HG02870 (cell line): Measurements from ENCODE around the gene USP17L5.
"Not testable (repeated sequence)": the region's sequence is repeated elsewhere in the genome, so short reads cannot be mapped to it uniquely, and the experiment has no call there.

ENCODE experiments used
- ATAC-seq: cut with Tn5 transposase; IDR thresholded peaks from one replicate; pipeline ENCODE4 v1.9.1; 2021; ENCODE audit warnings: mild to moderate bottlenecking, moderate library complexity; ENCODE audit not compliant: unreplicated experiment

USP17L5 gene, protein sequence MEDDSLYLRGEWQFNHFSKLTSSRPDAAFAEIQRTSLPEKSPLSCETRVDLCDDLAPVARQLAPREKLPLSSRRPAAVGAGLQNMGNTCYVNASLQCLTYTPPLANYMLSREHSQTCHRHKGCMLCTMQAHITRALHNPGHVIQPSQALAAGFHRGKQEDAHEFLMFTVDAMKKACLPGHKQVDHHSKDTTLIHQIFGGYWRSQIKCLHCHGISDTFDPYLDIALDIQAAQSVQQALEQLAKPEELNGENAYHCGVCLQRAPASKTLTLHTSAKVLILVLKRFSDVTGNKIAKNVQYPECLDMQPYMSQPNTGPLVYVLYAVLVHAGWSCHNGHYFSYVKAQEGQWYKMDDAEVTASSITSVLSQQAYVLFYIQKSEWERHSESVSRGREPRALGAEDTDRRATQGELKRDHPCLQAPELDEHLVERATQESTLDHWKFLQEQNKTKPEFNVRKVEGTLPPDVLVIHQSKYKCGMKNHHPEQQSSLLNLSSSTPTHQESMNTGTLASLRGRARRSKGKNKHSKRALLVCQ

DNA sequence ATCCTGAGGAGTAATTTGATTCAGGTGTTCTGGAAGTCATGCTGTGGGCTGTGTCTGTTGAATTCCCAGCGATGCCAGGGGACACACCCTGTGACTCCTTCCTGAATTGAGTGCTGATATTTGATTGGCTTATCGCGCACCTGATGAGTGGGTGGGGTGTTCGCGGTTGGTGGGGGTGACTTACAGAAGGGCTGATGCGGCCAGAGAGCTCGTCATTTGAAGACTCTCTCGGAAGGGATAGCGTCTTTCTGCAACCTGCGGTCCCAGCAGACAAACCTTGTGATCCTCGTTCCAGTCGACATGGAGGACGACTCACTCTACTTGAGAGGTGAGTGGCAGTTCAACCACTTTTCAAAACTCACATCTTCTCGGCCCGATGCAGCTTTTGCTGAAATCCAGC, at the start of gene USP17L5:
Gene USP17L5 (plus strand): TSS at position 301 of the 400 bp plus-strand sequence. CDS start 0 bp downstream, at position 301.
- not testable (repeated sequence) for ATAC-seq

DNA sequence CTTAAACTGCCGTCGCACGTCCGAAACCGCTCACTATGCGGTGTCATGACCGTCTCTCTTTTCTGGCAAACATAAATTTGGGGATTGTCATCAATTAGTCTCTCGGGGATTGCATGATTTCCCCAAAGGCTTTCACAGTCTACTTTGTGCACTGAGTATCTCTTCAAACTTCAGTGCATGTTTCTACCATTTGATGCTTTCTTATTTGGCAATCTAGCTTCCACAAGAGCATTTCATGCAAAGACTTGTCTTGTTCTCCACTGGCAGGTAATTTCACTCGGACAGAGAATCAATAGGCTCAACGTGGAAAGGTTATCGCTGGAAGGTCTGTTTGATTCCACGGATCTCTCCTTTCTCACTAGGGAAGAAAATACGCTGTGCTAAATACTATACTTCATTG, 15.0 kb upstream of the USP17L5 start:
- not testable (repeated sequence) for ATAC-seq

DNA sequence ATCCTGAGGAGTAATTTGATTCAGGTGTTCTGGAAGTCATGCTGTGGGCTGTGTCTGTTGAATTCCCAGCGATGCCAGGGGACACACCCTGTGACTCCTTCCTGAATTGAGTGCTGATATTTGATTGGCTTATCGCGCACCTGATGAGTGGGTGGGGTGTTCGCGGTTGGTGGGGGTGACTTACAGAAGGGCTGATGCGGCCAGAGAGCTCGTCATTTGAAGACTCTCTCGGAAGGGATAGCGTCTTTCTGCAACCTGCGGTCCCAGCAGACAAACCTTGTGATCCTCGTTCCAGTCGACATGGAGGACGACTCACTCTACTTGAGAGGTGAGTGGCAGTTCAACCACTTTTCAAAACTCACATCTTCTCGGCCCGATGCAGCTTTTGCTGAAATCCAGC, 14.3 kb upstream of the USP17L5 start, which contains the start of gene USP17L24:
Gene USP17L24 (plus strand): TSS at position 301 of the 400 bp plus-strand sequence. CDS start 0 bp downstream, at position 301.
- not testable (repeated sequence) for ATAC-seq

DNA sequence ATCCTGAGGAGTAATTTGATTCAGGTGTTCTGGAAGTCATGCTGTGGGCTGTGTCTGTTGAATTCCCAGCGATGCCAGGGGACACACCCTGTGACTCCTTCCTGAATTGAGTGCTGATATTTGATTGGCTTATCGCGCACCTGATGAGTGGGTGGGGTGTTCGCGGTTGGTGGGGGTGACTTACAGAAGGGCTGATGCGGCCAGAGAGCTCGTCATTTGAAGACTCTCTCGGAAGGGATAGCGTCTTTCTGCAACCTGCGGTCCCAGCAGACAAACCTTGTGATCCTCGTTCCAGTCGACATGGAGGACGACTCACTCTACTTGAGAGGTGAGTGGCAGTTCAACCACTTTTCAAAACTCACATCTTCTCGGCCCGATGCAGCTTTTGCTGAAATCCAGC, 9.6 kb upstream of the USP17L5 start, which contains the start of gene USP17L25:
Gene USP17L25 (plus strand): TSS at position 301 of the 400 bp plus-strand sequence. CDS start 0 bp downstream, at position 301.
- not testable (repeated sequence) for ATAC-seq

DNA sequence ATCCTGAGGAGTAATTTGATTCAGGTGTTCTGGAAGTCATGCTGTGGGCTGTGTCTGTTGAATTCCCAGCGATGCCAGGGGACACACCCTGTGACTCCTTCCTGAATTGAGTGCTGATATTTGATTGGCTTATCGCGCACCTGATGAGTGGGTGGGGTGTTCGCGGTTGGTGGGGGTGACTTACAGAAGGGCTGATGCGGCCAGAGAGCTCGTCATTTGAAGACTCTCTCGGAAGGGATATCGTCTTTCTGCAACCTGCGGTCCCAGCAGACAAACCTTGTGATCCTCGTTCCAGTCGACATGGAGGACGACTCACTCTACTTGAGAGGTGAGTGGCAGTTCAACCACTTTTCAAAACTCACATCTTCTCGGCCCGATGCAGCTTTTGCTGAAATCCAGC, 4.8 kb upstream of the USP17L5 start, which contains the start of gene USP17L26:
Gene USP17L26 (plus strand): TSS at position 301 of the 400 bp plus-strand sequence. CDS start 0 bp downstream, at position 301.
- ATAC-seq = not testable (repeated sequence)

DNA sequence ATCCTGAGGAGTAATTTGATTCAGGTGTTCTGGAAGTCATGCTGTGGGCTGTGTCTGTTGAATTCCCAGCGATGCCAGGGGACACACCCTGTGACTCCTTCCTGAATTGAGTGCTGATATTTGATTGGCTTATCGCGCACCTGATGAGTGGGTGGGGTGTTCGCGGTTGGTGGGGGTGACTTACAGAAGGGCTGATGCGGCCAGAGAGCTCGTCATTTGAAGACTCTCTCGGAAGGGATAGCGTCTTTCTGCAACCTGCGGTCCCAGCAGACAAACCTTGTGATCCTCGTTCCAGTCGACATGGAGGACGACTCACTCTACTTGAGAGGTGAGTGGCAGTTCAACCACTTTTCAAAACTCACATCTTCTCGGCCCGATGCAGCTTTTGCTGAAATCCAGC, 4.6 kb downstream of the USP17L5 start, which contains the start of gene USP17L27:
Gene USP17L27 (plus strand): TSS at position 301 of the 400 bp plus-strand sequence. CDS start 0 bp downstream, at position 301.
- not testable (repeated sequence) for ATAC-seq

DNA sequence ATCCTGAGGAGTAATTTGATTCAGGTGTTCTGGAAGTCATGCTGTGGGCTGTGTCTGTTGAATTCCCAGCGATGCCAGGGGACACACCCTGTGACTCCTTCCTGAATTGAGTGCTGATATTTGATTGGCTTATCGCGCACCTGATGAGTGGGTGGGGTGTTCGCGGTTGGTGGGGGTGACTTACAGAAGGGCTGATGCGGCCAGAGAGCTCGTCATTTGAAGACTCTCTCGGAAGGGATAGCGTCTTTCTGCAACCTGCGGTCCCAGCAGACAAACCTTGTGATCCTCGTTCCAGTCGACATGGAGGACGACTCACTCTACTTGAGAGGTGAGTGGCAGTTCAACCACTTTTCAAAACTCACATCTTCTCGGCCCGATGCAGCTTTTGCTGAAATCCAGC, 9.4 kb downstream of the USP17L5 start, which contains the start of gene USP17L28:
Gene USP17L28 (plus strand): TSS at position 301 of the 400 bp plus-strand sequence. CDS start 0 bp downstream, at position 301.
- not testable (repeated sequence) for ATAC-seq

DNA sequence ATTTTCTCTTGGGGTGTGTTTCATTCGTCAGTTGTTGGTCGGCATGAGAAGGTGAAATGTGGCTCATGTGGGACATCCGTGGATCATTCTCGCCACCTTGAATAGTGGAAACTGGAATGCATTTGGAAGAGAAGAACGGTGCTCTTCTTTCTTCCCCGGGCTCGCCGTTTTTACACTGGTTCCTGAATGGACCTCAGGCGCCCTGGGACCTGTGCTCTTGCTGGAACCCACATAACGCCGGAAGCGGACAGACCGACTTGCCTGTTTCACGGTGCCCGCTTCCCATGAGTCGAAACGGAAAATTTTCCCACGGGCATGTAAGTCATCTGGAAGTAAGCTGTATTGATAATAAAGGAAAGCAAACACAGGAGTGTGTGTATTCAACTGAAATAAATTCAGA, 11.7 kb downstream of the USP17L5 start:
- ATAC-seq = not testable (repeated sequence)

DNA sequence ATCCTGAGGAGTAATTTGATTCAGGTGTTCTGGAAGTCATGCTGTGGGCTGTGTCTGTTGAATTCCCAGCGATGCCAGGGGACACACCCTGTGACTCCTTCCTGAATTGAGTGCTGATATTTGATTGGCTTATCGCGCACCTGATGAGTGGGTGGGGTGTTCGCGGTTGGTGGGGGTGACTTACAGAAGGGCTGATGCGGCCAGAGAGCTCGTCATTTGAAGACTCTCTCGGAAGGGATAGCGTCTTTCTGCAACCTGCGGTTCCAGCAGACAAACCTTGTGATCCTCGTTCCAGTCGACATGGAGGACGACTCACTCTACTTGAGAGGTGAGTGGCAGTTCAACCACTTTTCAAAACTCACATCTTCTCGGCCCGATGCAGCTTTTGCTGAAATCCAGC, 14.1 kb downstream of the USP17L5 start, which contains the start of gene USP17L29:
Gene USP17L29 (plus strand): TSS at position 301 of the 400 bp plus-strand sequence. CDS start 0 bp downstream, at position 301.
- not testable (repeated sequence) for ATAC-seq

DNA sequence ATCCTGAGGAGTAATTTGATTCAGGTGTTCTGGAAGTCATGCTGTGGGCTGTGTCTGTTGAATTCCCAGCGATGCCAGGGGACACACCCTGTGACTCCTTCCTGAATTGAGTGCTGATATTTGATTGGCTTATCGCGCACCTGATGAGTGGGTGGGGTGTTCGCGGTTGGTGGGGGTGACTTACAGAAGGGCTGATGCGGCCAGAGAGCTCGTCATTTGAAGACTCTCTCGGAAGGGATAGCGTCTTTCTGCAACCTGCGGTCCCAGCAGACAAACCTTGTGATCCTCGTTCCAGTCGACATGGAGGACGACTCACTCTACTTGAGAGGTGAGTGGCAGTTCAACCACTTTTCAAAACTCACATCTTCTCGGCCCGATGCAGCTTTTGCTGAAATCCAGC, 23.6 kb downstream of the USP17L5 start, which contains the start of gene USP17L30:
Gene USP17L30 (plus strand): TSS at position 301 of the 400 bp plus-strand sequence. CDS start 0 bp downstream, at position 301.
- not testable (repeated sequence) for ATAC-seq

DNA sequence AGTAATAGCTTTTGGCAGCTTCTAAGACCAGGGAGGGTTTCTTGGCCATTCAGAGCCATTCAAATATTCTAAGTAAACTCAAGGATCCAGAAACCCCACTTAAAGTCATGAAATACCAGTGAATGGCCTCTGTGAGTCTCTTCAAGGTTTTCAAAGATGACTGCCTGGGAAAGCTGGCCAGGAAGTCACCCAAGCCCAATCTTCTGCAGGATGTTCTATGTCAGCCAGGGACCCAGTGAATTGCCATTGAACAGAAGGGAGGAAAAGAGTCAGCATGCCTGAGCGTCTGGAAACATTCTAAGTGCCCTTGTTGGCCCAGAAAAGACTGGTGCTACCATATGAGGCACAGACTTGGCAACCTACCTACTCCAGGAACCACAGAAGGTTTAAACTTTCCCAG, 40.7 kb downstream of the USP17L5 start:
- not testable (repeated sequence) for ATAC-seq

DNA sequence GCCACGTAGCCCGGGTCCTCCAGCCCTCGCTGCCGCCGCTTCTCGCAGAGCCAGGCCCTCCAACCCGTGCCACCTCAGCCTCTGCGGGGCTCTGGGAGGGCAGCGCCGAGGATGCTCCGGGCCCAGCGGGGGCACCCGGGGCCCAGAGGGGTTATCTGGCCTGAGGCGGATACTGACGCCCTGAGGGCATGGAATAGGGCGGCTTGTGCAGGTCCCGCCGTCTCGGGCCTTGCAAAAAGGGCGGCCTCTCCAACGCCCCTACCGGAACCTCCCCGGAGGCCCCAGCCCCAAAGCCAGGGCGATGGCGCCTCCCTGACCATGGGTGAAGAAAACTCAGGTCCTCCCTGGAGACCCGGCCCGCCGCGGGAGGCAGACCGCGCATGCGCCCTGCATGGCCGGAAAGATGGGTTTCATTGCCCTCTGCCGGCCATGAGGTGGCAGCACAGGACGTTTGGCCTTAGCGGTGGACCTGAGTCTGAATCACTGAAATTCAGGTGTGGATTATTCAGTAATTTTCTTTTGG, 41.9 kb downstream of the USP17L5 start:
- not testable (repeated sequence) for ATAC-seq

DNA sequence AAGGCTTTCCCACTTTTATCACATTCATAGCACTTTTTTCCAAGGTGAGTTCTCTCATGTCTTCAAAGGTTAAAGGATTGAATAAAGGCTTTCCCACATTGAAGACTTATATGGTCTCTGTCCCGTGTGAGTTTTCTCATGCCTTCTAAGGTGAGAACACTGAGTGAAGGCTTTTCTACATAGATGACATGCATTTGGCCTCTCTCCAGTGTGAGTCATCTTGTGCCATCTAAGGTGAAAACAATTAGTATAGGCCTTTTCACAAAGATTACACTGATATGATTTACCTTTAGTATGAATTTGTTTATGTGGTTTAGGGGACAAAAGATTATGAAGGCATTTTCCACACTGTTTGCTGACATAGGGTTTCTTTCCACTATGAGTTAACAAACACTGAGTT, 44.9 kb downstream of the USP17L5 start:
- no peak for ATAC-seq

DNA sequence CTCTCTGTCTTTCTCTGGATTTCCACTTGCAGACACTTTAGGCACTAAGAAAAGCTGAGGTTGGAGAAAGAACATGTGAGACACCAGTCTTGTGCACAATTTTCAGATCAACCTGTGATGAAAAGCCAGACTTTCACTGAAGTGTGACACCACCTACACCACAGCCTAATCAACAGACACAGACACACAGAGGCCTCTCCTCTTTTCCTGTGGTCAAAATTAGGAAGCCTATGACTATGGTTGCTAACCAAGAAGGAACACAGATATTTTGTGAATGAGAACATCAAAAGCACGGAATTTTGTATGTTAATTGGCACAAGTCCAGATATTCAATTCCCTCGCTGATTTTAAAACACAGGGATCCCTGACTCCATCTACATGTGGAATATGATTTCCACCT, 49.8 kb downstream of the USP17L5 start:
- not testable (repeated sequence) for ATAC-seq
